Ishikawa (cell line): ENCODE data around the gene NDFIP1.

Experiments used
- CEBPB ChIP-seq: IDR thresholded peaks from 2 replicates; pipeline ENCODE4 v1.6.1; 2012
- EGR1 ChIP-seq: IDR thresholded peaks from 2 replicates; pipeline ENCODE4 v1.6.1; 2012
- EP300 ChIP-seq: IDR thresholded peaks from 2 replicates; pipeline ENCODE4 v1.6.1; 2012; ENCODE audit warnings: borderline replicate concordance
- FOXM1 ChIP-seq: IDR thresholded peaks from 2 replicates; pipeline ENCODE4 v1.6.1; 2012; ENCODE audit warnings: low read depth, borderline replicate concordance
- RAD21 ChIP-seq: IDR thresholded peaks from 2 replicates; pipeline ENCODE4 v1.6.1; 2012; ENCODE audit warnings: low read depth
- TCF12 ChIP-seq: IDR thresholded peaks from 2 replicates; pipeline ENCODE4 v1.6.1; 2012; ENCODE audit warnings: low read depth
- TEAD4 ChIP-seq: IDR thresholded peaks from 2 replicates; pipeline ENCODE4 v1.6.1; 2012
- ZBTB7A ChIP-seq: IDR thresholded peaks from 2 replicates; pipeline ENCODE4 v1.6.1; 2012; ENCODE audit warnings: low read depth

DNA sequence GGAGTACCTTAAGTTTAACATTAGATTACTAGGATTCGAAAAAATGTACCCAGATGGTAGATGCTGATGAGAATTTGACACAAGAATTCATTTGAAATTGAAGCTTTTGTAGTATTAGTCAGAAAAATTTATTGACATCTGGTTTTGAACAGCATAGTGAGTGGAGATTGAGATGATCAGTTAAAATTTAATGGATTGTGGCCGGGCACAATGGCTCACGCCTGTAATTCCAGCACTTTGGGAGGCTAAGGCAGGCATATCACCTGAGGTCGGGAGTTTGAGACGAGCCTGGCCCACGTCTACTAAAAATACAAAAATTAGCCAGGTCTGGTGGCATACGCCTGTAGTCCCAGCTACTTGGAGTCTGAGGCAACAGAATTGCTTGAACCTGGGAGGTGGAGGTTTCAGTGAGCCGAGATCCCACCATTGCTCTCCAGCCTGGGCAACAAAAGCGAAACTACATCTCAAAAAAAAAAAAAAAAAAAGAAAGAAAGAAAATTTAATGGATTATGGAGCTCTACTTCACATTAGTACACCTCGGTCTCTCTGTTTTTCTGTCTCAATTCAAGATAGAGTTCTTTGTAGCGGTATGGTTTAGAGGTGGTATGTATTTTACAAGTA is 21.0 kb downstream of the NDFIP1 start:
- no peak for TF ChIP-seq EP300
- TF ChIP-seq RAD21, result no peak
- TF ChIP-seq TCF12, result no peak
- no peak for TF ChIP-seq CEBPB
- TF ChIP-seq EGR1, result no peak
- no peak for TF ChIP-seq FOXM1
- TF ChIP-seq TEAD4, result no peak
- TF ChIP-seq ZBTB7A, result no peak
